CD1c-positive myeloid dendritic cell (primary cell): ENCODE results near the gene SLC4A2.

Source experiments
- DNase-seq: peaks from one replicate; pipeline ENCODE4 v3.0.0-alpha.2; 2016; ENCODE audit errors: extremely low spot score

The SLC4A2 gene

DNA sequence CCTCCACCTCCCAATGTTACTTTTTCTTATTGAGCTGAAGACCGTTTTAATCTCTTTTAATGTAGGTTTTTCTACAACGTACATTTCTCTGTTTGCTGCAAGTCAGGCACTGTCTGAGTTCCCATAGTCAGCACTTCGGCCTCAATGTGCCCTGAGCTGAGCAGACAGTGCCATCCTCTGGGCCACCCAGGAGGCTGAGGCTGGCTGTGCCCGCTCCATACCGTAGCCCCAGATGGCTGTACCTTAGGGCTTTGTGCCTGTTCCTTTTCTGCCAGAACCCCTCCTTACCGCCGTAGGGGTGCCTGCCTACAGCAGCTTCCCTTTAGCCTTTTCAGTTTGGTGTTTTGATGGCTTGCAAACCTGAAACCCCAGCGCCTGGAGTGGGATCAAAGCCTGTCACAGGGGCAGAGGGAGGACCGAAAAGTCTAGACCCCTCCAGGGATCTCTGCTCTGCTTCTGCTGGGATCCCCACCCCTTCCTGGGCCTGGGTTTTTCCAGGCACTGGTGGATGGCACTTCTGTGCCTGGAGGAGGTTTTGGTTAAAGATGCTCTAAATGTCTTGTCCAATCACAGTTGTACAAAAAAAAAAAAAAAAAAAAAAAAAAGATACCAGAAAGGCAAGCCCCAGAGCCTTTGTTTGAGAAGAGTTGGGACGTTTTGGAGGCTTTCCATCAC is 35.9 kb downstream of the SLC4A2 start:
- no peak for DNase-seq

- no peak for DNase-seq
Observed at GRCh38 chr7:151095828-151096475, 36.6 kb downstream of the SLC4A2 start.

DNA sequence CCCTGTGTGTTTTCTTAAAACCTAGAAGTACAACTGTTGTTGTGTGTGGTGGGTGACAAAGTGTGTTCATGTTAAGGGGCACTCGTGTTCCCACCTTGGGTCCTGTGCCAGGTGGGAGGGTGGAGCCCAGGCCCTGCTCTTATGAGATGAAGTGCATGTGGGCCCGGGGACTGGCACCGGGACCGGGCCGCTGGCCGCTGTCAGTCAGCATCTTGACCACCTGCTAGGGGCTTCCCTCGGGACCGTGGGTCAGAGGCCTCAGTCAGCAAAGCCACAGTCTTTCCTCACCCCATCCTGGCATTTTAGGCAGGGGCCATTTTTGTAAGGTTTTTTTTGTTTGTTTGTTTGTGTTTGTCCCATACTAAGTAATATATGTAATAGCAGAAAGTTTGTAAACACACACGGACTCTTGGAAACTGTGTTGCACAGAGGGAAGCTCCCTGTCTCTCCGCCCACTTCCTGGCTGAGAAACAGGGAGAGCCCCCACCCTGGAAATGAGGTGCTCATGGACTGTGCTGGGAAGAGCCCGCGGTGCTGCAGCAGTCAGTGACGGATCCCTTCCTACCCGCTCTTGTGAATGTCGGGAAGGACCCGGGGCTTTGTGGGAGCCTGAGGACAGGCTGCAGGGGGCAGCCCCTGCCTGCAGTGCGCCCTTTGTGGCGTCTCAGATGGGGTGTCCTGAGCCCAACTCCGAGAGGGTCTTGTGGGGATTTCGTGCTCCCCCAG is 40.3 kb downstream of the SLC4A2 start:
- no peak for DNase-seq

- no peak for DNase-seq
Observed at GRCh38 chr7:151100921-151101320, 41.5 kb downstream of the SLC4A2 start.

DNA sequence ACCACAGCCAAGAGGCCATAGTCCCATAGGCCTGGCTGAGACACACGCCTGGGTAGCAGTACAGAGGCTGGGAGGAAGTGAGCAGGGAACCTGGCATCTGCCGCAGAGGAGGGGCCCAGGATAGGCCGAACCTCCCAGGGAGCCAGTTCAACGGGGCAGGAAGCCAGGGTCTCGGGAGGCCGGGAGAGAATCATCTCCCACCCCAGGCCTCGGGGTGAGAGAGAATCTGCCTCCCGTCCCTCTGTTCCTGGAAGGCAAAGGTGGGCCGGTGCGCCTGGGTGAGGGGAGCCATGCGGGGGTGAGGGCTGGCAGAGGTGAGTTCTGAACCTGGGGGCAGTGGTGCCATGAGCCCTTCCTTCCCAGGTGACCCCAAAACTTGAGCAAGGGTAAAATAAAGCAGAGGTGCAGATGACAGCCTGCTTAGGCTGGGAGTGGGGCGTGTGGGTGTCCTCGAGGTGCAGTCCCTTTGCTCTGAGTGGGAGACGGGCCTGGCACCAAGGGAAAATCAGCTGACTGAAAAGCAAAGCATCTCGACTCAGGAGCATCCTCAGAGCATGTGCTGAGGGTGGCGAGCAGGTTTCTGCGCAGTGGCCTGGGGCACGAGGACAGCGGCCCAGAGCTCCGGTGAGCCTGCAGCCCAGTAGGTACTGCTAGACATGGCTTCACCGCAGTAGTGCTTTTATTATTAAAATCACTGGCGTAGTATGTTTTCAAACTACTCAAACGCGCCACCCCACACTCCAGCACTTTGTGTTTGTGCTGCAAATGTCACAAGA is 42.4 kb downstream of the SLC4A2 start:
- no peak for DNase-seq

- DNase-seq = no peak
Observed at GRCh38 chr7:151102991-151103390, 43.6 kb downstream of the SLC4A2 start.

GRCh38 chr7:151103973-151104372 is 44.6 kb downstream of the SLC4A2 start:
- no peak for DNase-seq

DNA sequence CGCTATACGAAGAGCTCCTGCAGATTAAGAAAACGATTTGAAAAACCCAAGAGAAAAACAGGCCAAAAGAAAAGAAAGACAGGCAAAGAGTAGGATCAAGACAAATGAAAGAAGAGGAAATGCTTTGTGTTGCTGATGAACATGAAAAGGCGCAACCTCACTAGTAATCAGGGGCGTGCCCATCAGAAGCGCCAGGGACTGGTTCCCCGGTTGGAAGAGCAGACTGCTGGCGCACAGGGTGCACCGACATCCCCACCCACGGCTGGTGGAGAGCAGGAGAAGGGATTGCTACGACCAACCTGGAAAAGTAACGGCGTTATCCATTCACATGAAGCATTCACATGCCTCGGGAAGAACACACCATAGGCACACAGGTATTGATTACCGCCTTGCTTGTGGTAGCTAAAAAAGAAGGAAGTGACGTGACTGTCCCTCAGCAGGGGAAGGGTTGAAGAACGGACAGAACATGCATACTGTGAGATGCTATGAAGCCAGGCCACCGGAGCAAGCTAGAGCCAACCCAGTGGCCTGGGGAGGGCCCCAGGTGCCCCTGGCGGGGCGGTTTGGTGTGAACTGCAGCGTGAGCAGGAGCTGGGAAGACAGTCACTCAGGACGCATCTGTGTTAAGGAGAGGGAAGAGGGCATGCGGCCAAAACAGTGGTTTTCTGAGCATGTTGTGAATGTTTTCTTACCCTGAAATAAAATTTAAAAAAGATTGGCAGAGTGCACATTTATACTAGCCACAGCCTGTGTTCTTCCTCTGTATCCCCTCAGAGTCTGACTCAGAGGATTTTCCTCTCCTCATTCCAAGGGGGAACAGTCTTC is 45.2 kb downstream of the SLC4A2 start:
- DNase-seq = no peak

DNA sequence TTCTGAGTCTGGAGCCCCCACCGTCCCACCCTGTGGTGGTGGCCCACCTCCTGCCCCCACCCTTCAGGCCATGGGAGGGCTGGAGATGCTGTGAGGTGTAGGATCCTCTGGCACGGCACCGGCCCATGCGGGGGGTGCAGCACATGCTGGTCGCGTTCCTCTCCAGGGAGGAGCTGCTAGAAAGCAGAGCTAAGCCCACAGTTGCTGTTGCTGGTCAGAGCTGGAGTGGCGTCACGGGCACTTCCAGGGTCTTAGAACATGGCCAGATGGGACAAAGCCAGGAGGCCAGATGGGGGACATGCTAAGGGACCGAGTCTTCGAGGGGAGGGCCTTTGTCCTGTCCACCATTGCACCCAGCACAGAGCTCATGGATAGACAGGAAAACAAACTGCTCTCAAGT is 48.5 kb downstream of the SLC4A2 start:
- DNase-seq = no peak

DNA sequence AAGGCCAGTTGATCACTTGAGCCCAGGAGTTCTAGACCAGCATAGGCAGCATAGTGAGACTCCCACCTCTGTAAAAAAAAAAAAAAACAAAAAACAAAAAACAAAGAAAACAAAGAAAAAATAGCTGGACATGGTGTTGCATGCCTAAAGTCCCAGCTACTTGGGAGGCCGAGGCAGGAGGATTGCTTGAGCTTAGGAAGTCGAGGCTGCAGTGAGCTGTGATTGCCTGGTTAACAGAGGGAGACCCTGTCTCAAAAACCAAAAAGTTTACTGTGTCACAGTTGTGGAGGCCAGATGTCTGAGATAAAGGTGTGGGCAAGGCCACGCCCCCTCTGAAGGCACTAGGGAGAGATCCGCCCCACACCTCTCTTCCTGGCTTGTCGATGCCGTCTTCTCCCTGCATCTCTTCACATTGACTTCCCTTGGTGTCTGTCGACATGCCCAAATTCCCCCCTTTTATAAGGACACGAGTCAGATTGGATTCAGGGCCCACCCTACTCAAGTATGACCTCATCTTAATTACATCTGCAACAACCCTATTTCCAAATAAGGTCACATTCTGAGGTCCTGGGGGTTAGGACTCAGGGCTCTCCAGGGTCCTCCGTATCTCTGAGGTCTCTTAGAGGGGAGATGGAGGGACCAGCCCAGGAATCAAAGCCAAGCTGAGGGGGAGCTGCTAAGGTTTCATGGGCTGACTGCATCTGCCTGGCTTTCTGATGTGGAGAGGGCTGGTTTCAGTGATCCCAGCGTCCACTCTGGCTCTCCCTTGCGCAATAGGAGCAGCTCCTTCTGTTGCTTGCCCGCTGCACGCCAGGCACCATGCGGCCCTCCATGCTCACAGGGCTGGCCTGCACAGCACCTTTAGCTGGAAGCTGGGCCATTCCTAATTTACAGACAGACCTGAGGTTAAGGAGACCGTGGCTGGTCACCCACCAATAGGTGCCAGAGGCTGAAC is 50.0 kb downstream of the SLC4A2 start:
- DNase-seq = no peak

DNA sequence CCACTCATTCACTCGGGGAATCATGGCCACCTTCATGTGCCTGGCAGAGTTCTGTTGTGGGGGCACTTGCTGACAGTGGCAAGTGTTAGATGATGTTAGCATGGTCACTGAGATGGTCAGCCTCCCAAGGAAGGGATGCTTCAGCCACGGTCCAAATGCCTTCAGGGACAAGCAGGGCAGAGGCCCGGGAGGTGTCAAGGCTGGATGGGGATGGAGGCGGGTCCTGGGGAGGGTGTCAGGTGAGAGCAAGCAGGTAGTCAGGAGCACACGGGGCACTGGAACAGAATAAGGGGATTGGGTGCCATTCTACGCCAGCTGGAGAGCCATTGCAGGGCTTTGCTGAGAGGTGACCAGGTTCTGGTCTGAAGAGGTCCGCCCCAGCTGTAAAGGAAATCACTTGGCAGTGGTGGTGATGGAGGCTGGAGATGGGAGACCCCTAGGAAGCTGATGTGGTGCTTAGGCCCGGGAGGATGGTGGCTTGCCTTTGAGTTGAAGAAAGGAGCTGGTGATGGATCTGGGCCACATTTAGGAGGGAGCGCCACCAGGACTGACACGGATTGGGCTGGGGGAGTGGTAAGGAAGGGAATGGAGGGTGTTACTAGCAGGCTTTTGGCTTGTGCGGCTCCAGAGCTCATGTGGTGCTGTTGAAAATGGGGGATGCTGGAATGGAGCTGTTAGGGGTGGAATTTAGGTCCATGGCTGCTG is 51.0 kb downstream of the SLC4A2 start:
- no peak for DNase-seq

DNA sequence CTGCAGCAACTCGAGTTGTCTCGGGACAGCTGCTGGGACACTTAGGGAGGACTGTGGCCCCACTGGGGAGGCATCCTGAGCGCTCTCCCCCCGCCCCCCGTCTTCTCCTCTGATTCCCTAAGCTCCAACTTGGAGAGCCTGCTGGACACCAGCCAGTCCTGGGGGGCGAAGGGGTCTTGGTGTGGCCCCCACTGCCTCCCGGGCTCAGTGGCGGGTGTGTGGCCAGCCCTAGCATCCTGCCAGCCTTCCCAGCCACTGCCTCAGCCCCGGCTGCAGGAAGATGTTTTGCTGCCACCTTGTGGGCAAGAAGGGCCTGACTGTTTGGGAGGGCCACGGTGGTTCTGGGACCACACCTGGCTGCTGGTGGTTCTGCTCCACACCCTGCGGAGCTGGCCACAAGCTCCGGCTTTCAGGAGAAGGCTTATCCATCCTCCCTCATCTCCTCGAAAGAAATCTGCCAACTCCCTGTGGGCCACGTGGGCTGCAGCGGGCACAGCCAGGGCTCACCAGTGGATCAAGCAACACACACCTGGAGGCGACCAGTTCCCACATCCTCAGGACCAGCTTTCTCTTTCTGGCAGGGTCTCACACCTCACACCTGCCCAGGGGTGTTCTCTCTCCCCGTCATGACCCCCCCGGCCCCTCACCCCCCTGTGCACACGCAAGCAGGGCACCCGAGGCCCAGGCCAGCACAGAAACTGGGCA is 51.7 kb downstream of the SLC4A2 start:
- peak; percentile 75 for DNase-seq

- no peak for DNase-seq
Observed at GRCh38 chr7:151113344-151114150, 54.2 kb downstream of the SLC4A2 start.

- peak; percentile 3 for DNase-seq
Observed at GRCh38 chr7:151114151-151115090, 55.0 kb downstream of the SLC4A2 start.

DNA sequence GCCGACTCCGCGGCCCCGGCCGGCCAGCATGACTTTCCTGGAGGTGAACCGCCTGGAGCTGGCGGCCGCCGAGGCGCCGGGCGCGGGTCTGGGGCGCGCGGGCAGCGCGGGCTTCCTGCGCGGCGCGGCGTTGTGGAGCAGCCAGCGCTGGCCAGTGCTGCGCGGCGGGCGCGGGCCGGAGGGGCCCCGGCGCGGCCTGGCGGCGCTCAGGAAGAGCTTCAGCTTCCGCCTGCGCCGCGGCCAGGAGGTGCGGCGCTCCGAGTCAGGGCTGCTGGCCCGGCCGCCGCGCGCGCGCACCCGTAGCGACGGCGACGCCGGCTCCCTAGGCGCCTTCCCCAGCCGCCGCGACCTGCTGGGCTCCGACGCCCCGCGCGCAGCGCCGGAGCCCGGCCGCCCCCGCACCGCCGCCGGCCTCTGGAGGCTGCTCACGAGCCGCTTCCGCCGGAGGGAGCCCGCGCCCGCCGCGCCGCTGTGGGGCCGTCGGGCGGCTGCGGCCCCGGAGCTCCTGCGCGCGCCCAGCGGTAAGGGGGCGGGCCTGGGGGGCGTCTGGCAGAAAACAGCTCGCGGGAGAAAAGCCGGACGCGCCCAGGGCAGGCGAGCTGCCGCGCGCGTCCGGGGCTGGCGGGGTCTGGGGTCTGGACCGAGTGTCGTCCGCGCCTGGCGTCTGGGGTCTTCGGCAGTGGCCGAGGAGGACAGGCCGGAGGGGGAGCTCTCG is 55.9 kb downstream of the SLC4A2 start:
- DNase-seq = peak; percentile 50

DNA sequence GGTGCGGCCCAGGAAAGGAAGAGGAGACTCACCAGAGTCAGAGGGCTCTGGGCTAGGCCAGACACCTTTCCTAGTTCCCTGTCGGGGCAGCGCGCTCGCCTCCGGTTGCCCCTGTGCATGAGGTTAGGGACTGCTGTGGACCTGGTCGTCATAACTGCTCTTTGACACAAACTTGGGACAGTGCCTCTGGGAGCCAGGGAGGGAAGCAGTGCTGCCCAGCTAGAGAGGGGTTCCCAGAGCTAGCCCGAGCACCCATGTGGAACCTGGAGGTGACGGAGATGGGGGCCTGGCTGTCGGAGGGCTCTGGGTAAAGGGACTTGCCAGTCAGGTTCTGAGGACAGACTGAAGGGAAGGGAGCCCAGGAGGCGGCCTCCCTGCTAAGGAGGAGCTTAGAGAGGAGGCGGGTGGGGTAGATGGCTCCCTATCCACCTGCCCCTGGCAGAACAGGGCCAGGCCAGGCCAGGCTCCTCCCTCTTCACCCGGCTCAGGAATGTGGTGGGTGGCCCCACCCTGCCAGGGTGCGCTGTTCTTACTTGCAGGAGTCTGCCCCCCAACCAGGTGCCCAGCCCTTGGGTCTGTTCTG is 56.5 kb downstream of the SLC4A2 start:
- DNase-seq = no peak
